AG09319 (cell line): Measurements from ENCODE around the gene EMC8.
"Not testable (repeated sequence)": the region's sequence is repeated elsewhere in the genome, so short reads cannot be mapped to it uniquely, and the experiment has no call there.

Experiments used
- DNase-seq: peaks from one replicate; pipeline ENCODE4 v3.0.0-alpha.2; 2010; ENCODE audit warnings: low read depth; ENCODE audit errors: extremely low read depth
- CTCF ChIP-seq: IDR thresholded peaks from 2 replicates; pipeline ENCODE4 v1.5.1; 2011; ENCODE audit warnings: low read depth, mild to moderate bottlenecking, inconsistent platforms, low read length, moderate library complexity

EMC8 gene

GRCh38 chr16:85810742-85811115 lies 11.4 kb upstream of the EMC8 start:
- no peak for TF ChIP-seq CTCF

GRCh38 chr16:85810097-85810741 lies 10.9 kb upstream of the EMC8 start:
- no peak for TF ChIP-seq CTCF
- DNase-seq = no peak

More at GRCh38 chr16:85810742-85811115, 11.4 kb upstream of the EMC8 start:
- no peak for DNase-seq

DNA sequence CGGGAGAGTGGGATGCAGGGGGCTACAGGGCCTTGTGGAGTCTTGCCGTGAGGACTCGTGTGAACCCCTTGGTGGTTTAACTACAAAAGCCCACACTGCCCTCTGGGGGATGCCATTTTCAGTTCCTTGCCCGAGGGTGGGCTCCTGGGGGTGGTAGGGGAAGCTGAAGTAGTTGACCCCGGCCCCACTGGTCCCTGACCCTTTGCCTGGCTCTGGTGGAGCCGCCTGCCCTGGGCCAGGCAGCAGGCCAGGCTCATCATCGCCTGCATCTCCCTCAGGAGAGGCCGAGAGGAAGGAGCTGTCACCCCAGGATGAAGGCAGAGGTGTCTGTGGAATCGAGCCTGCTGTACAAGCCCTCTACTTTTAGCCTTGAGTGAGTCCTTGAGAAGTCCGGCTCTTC lies 10.3 kb upstream of the EMC8 start:
- no peak for DNase-seq
- TF ChIP-seq CTCF = no peak

GRCh38 chr16:85808926-85809325 lies 9.6 kb upstream of the EMC8 start:
- DNase-seq = no peak

GRCh38 chr16:85808104-85808503 lies 8.8 kb upstream of the EMC8 start:
- DNase-seq = not testable (repeated sequence)

More at GRCh38 chr16:85808926-85809325, 9.6 kb upstream of the EMC8 start:
- TF ChIP-seq CTCF = no peak

DNA sequence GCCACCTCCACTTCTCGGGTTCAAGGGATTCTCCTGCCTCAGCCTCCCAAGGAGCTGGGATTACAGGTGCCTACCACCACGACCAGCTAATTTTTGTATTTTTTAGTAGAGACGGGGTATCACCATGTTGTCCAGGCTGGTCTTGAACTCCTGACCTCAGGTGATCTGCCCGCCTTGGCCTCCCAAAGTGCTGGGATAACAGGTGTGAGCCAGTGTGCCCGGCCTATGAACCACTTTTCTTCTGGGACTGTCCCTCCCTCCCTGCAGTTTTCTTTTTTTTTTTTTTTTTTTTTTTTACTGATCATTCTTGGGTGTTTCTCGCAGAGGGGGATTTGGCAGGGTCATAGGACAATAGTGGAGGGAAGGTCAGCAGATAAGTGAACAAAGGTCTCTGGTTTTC lies 8.0 kb upstream of the EMC8 start:
- not testable (repeated sequence) for DNase-seq

DNA sequence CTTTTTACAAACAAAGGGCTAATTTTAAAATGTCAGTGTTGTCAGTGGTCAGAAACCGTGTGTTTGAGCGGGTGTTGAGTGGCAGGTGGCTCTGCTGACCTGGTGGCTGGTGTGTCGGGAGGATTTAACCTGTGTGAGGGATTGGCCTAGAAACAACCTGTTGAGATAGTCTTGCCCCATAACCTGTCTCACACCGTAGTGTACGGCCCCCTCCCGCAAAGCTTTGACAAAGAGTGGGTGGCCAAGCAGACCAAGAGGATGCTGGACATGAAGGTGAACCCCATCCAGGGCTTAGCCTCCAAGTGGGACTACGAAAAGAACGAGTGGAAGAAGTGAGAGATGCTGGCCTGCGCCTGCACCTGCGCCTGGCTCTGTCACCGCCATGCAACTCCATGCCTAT lies 7.2 kb upstream of the EMC8 start:
- no peak for TF ChIP-seq CTCF
- no peak for DNase-seq

GRCh38 chr16:85805442-85806045 lies 6.2 kb upstream of the EMC8 start:
- no peak for DNase-seq
- no peak for TF ChIP-seq CTCF
